CD4-positive, alpha-beta T cell (primary cell): ENCODE data around the gene PROX2. TPM values are rescaled to one million over a fixed set of nuclear protein-coding genes. Genes with fewer than 3 reads are reported as not detected.
A peak's percentile ranks its signal among the peaks of the same experiment; 100 is the strongest.

Experiments
- ATAC-seq: fragments of 200-7000 bp; cut with Tn5 transposase; one replicate; pipeline ENCODE4 v1.10.0; 2022; ENCODE audit warnings: mild to moderate bottlenecking; ENCODE audit not compliant: poor library complexity
- CTCF ChIA-PET: fragments of 350-600 bp; sonication (Branson Sonifier 250); formaldehyde crosslinking; loops from one replicate; lab custom pipeline; 2021; ENCODE audit warnings: antibody characterized with exemption, inconsistent platforms; lab: Charles Lee
- POLR2A ChIA-PET: fragments of 350-600 bp; sonication (Branson Sonifier 250); formaldehyde crosslinking; loops from one replicate; lab custom pipeline; 2021; ENCODE audit warnings: antibody characterized with exemption, inconsistent platforms; lab: Charles Lee
- DNase-seq, 14 experiments: peaks; one replicate each; pipeline ENCODE4 v3.0.0-alpha.2; 2013 to 2020; ENCODE audit warnings: mixed read lengths in 2 of 14
- H3K27ac ChIP-seq, 2 donors: one replicate each; pipeline versions ENCODE4 v1.5.1 to v1.7.0; 2013; ENCODE audit warnings: low read length in 2 of 2, low read depth in 1 of 2, mild to moderate bottlenecking in 1 of 2
- H3K27me3 ChIP-seq, 2 experiments: 1 replicate in 1 of 2; 2 replicates in 1 of 2; pipeline versions ENCODE4 v1.6.1 to v1.7.0; 2013; ENCODE audit warnings: low read length in 2 of 2, control low read depth in 1 of 2, mild to moderate bottlenecking in 1 of 2, moderate library complexity in 1 of 2; ENCODE audit not compliant: insufficient read depth in 2 of 2, control insufficient read depth in 1 of 2
- H3K36me3 ChIP-seq: one replicate; pipeline ENCODE4 v1.6.1; 2013; ENCODE audit warnings: low read length, control low read depth; ENCODE audit not compliant: insufficient read depth
- H3K4me1 ChIP-seq: one replicate; pipeline ENCODE4 v1.6.1; 2013; ENCODE audit warnings: low read length, control low read depth; ENCODE audit not compliant: insufficient read depth
- H3K4me3 ChIP-seq: one replicate; pipeline ENCODE4 v1.5.1; 2013; ENCODE audit warnings: mild to moderate bottlenecking, low read length, moderate library complexity
- H3K9me3 ChIP-seq, 2 experiments: 1 replicate in 1 of 2; 2 replicates in 1 of 2; pipeline versions ENCODE4 v1.6.1 to v1.7.0; 2013; ENCODE audit warnings: low read length in 2 of 2, mild to moderate bottlenecking in 2 of 2, control low read depth in 1 of 2, moderate library complexity in 1 of 2; ENCODE audit not compliant: control insufficient read depth in 1 of 2, insufficient read depth in 1 of 2
- H3K27ac Mint-ChIP-seq: one replicate; pipeline ENCODE4 v1.8.0; 2020; ENCODE audit warnings: mixed read lengths
- H3K27me3 Mint-ChIP-seq: one replicate; pipeline ENCODE4 v1.8.0; 2021; ENCODE audit warnings: mixed read lengths
- H3K36me3 Mint-ChIP-seq: one replicate; pipeline ENCODE4 v1.8.0; 2021; ENCODE audit warnings: low read depth, mixed read lengths
- H3K4me1 Mint-ChIP-seq: one replicate; pipeline ENCODE4 v1.8.0; 2021; ENCODE audit warnings: low read depth, mixed read lengths
- H3K4me3 Mint-ChIP-seq: one replicate; pipeline ENCODE4 v1.8.0; 2020; ENCODE audit warnings: mild to moderate bottlenecking, mixed read lengths
- H3K9me3 Mint-ChIP-seq: one replicate; pipeline ENCODE4 v1.8.0; 2020; ENCODE audit warnings: mixed read lengths
- CTCF ChIP-seq: fragments of 200-600 bp; IDR thresholded peaks from one replicate; pipeline ENCODE4 v1.8.0; 2022; ENCODE audit warnings: antibody characterized with exemption, mild to moderate bottlenecking
- intact Hi-C, 2 experiments: fragments of 100-400 bp; cut with DNase I in 1 of 2; cut with micrococcal nuclease in 1 of 2; formaldehyde crosslinking; loops; one replicate each; pipeline versions ENCODE4 v1.15.1 to v1.9.0; 2023 to 2025; cut with DNase I, micrococcal nuclease
- total RNA-seq, 174 experiments: library from RNA in 2 of 174; stranded (reverse) in 2 of 174; gene quantifications; one replicate each; pipeline ENCODE4 v1.2.3 and lab custom pipeline; 2021 to 2026

PROX2 gene
- total RNA-seq, 2 experiments from 2014 or later, result 0.25 TPM; not detected in 1

DNA sequence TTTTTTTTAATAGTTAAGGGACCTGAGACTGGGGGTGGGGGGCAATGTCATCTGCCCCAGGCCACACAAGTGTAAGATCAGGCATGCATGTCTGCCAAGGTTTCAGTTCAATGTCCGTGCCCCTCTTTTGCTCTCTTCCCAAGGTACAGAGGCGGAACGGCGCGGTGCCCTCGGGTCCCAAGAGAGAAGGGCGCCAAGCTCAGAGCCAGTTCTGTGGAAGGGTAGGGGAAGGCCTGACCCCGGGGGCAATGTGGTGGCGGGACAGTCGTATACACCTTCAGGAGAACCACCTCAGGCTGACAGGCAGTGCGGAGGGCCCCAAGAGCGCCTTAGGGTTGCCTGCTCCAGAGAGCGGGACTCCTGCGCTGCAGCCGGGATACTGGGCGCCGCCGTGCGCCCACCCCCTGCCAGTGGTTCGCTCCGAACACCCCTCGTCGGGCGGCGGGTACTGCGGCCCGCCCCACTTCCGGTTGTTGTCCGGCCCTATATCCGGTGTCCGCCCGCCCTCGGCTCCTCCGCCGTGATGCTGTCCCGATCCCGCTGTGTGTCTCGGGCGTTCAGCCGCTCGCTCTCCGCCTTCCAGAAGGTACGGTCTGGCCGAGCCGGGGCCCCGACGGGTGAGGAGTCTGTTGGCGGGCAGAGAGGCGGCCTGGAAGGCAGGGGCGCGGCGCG, 5.6 kb upstream of the PROX2 start, which contains the start of gene DLST:
TSS of gene DLST (plus strand) at position 486 of the 672 bp plus-strand sequence. CDS start at position 524, 38 bp downstream.
- Mint-ChIP-seq H3K36me3 (peaks cover 41% of the 10 kb centered on the region), H3K27ac (peak within 1 kb of the TSS; percentile 92), H3K27me3 (no peaks in the 10 kb centered on the region), H3K9me3 (no peaks in the 10 kb centered on the region), H3K4me3 (peak within 1 kb of the TSS; percentile 99), H3K4me1 (peaks cover 70% of the 10 kb centered on the region)
- DNase-seq (peak; percentile 70 to 92 (median 80)), ATAC-seq (peak; percentile 61)
- Histone ChIP-seq H3K9me3 (no peaks in the 10 kb centered on the region), H3K36me3 (peaks cover 10% of the 10 kb centered on the region), H3K4me3 (peak within 1 kb of the TSS; percentile 95), H3K27me3 (no peaks in the 10 kb centered on the region), H3K4me1 (peaks cover 53% of the 10 kb centered on the region), H3K27ac (peak within 1 kb of the TSS; percentile 82 to 88)
- no peak for TF ChIP-seq CTCF
- ChIA-PET CTCF (interaction anchor here (1.1 to 2.8 kb wide), 4 partner anchors 21 to 182 kb away, joined by 3 to 21 read pairs (median 10); partner anchors contain the start of genes ACYP1 and YLPM1), POLR2A (interaction anchor here (0.7 to 3.6 kb wide), 9 partner anchors 10 to 120 kb away, joined by 3 to 36 read pairs (median 12); partner anchors contain the start of genes RPS6KL1 and YLPM1)
- intact Hi-C loops, result loop anchor here (2.0 to 5.0 kb wide), 5 partner anchors 15 to 119 kb away; partner anchors contain the start of gene YLPM1 (in 1 of the 2)

GRCh38 chr14:74879427-74880182, 3.7 kb upstream of the PROX2 start:
- Histone ChIP-seq H3K27ac (peak overlapping the region in 1 of 2 donors; percentile 7), H3K9me3 (no peaks in the 10 kb centered on the region), H3K36me3 (peaks cover 7% of the 10 kb centered on the region), H3K4me1 (peaks cover 58% of the 10 kb centered on the region), H3K4me3 (no peak overlapping the region), H3K27me3 (no peaks in the 10 kb centered on the region)
- CTCF ChIA-PET, result interaction anchor here (1.1 to 1.7 kb wide), 2 partner anchors 18 to 26 kb away, joined by 4 to 11 read pairs; no protein-coding TSS in a partner anchor
- TF ChIP-seq CTCF, result no peak
- intact Hi-C loops, result loop anchor here in 1 of 2 experiments (2.0 to 5.0 kb wide), 2 partner anchors 17 to 117 kb away; partner anchors contain the start of gene YLPM1
- DNase-seq, result no peak
- ATAC-seq, result no peak
- Mint-ChIP-seq H3K27ac (peak overlapping the region; percentile 92), H3K27me3 (no peaks in the 10 kb centered on the region), H3K9me3 (no peaks in the 10 kb centered on the region), H3K4me1 (peaks cover 65% of the 10 kb centered on the region), H3K4me3 (peak overlapping the region; percentile 62), H3K36me3 (peaks cover 21% of the 10 kb centered on the region)
- POLR2A ChIA-PET, result no interaction called here

DNA sequence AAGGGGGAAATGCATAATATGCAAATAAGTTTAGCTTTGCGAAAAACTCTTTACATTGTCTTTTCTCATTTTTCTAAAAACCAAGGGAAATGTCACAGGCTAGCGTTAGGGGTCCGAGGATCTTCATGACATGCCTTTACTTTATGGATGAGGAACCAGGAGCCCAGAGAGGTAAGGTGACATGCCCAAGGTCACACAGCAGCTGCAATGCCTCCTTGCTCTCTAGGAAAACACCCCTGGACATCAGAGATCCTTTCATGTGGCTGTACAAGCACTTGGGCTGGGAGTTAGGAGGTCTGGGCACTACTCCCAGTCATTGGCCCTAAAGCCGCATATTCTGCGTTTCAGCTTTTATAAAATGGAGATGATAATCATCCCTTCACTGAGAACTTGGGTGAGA, 741 bp downstream of the PROX2 start:
- TF ChIP-seq CTCF, result no peak
- H3K4me3 Mint-ChIP-seq, result peak overlapping the region; percentile 25

More for the DNA sequence above, 741 bp downstream of the PROX2 start:
- ATAC-seq (no peak), DNase-seq (no peak)
- H3K36me3 Mint-ChIP-seq, result no peaks in the 10 kb centered on the region
- peaks cover 32% of the 10 kb centered on the region for H3K4me1 Mint-ChIP-seq
- Histone ChIP-seq H3K27me3 (no peaks in the 10 kb centered on the region), H3K9me3 (no peaks in the 10 kb centered on the region), H3K4me3 (no peak overlapping the region), H3K36me3 (no peaks in the 10 kb centered on the region), H3K4me1 (peaks cover 26% of the 10 kb centered on the region), H3K27ac (no peak overlapping the region)
- no peaks in the 10 kb centered on the region for H3K27me3 Mint-ChIP-seq
- H3K9me3 Mint-ChIP-seq, result no peaks in the 10 kb centered on the region
- CTCF ChIA-PET, result interaction anchor here (0.9 kb wide), 1 partner anchor 31 kb away, joined by 4 read pairs; no protein-coding TSS in a partner anchor
- POLR2A ChIA-PET, result interaction anchor here (0.7 to 1.4 kb wide), 2 partner anchors 113 to 202 kb away, joined by 3 read pairs; no protein-coding TSS in a partner anchor
- H3K27ac Mint-ChIP-seq, result peak overlapping the region; percentile 6
- intact Hi-C loops, result no loop called here
